ENCODE results near the gene TMOD2.

DNA sequence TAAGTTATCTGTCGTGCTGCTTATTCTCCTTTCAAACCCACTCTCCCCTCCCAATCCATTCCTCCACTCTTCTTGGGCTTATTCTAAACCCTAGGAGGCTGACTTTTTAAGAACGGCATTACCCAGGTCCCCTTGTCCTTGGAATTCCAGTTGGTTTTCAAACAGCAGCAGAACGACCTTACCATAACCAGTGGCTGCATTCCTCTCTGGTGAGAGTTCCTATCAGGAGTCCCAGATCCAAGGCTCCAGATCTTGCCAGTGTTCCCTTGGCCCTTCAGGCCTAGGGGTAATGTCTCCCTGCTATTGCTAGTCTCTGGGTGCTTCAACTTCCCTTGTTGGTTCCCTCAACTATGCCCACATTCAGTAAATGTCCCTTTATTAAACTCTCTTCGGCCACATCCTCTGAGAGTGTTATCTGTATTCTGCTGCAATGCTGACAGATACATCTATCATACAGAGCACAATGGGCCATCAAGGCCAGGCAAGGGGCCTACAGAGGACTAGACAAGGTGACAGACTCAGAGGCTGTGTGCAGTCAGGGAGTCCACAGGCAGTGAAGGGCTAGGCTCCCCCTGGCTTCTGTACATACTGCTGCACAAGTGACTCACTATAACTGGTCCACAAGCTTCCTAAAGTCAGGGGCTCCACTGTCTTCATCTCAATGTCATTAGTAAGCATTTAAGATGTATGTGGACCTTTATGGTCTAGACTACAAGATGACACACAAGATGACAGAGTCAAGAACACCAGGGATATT is 24.1 kb upstream of the TMOD2 start:
- no peak for TF ChIP-seq POLR2A (IDR thresholded peaks at IDR 0.05)
- TF ChIP-seq, protein P1, sequence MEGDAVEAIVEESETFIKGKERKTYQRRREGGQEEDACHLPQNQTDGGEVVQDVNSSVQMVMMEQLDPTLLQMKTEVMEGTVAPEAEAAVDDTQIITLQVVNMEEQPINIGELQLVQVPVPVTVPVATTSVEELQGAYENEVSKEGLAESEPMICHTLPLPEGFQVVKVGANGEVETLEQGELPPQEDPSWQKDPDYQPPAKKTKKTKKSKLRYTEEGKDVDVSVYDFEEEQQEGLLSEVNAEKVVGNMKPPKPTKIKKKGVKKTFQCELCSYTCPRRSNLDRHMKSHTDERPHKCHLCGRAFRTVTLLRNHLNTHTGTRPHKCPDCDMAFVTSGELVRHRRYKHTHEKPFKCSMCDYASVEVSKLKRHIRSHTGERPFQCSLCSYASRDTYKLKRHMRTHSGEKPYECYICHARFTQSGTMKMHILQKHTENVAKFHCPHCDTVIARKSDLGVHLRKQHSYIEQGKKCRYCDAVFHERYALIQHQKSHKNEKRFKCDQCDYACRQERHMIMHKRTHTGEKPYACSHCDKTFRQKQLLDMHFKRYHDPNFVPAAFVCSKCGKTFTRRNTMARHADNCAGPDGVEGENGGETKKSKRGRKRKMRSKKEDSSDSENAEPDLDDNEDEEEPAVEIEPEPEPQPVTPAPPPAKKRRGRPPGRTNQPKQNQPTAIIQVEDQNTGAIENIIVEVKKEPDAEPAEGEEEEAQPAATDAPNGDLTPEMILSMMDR (IDR thresholded peaks at IDR 0.05), result no peak
- no peak for TF ChIP-seq POLR2AphosphoS5 (IDR thresholded peaks at IDR 0.05)
